Common myeloid progenitor, CD34-positive (primary cell): ENCODE data around the gene SIRPA.

Source experiments
- CTCF ChIA-PET: fragments of 350-600 bp; sonication (Branson Sonifier 250); formaldehyde crosslinking; loops from one replicate; lab custom pipeline; 2021; ENCODE audit warnings: antibody characterized with exemption; lab: Charles Lee
- POLR2A ChIA-PET: fragments of 350-600 bp; sonication (Branson Sonifier 250); formaldehyde crosslinking; loops from one replicate; lab custom pipeline; 2021; ENCODE audit warnings: antibody characterized with exemption; lab: Charles Lee
- DNase-seq, 3 donors: peaks; one replicate each; pipeline versions ENCODE4 v3.0.0 to v3.0.0-alpha.2; 2013
- H3K27ac ChIP-seq, 2 experiments: 1 replicate in 1 of 2; 2 replicates in 1 of 2; pipeline ENCODE4 v1.7.0; 2013; ENCODE audit warnings: inconsistent platforms in 2 of 2, low read length in 2 of 2, mild to moderate bottlenecking in 2 of 2, low read depth in 1 of 2, moderate library complexity in 1 of 2; ENCODE audit not compliant: severe bottlenecking in 2 of 2, insufficient read depth in 1 of 2, poor library complexity in 1 of 2
- H3K27me3 ChIP-seq, 5 experiments: replicated peaks in 2 of 5; 1 replicate in 3 of 5; 2 replicates in 2 of 5; pipeline versions ENCODE4 v1.6.1 to v1.7.0; 2013; ENCODE audit warnings: low read length in 4 of 5, mild to moderate bottlenecking in 2 of 5, moderate library complexity in 2 of 5, inconsistent platforms in 1 of 5; ENCODE audit not compliant: insufficient read depth in 5 of 5, control insufficient read depth in 4 of 5
- H3K36me3 ChIP-seq, 4 experiments: 1 replicate in 2 of 4; 2 replicates in 2 of 4; pipeline versions ENCODE4 v1.6.1 to v1.7.0; 2013; ENCODE audit warnings: low read length in 3 of 4, control low read depth in 1 of 4, mild to moderate bottlenecking in 1 of 4; ENCODE audit not compliant: control insufficient read depth in 4 of 4, insufficient read depth in 4 of 4
- H3K4me1 ChIP-seq, 4 experiments: 1 replicate in 3 of 4; 2 replicates in 1 of 4; pipeline versions ENCODE4 v1.6.1 to v1.7.1; 2013; ENCODE audit warnings: low read length in 3 of 4, mild to moderate bottlenecking in 3 of 4, control low read depth in 1 of 4, inconsistent platforms in 1 of 4, moderate library complexity in 1 of 4; ENCODE audit not compliant: control insufficient read depth in 4 of 4, insufficient read depth in 4 of 4; ENCODE audit errors: control extremely low read depth in 1 of 4
- H3K4me3 ChIP-seq, 7 experiments: 1 replicate in 4 of 7; 2 replicates in 3 of 7; pipeline versions ENCODE4 v1.5.1 to v1.7.0; 2013; ENCODE audit warnings: mild to moderate bottlenecking in 7 of 7, low read length in 6 of 7, moderate library complexity in 6 of 7, inconsistent platforms in 2 of 7, low read depth in 2 of 7, control low read depth in 1 of 7; ENCODE audit not compliant: insufficient read depth in 4 of 7, control insufficient read depth in 1 of 7; ENCODE audit errors: extremely low read depth in 1 of 7
- H3K9me3 ChIP-seq, 5 experiments: 1 replicate in 4 of 5; 2 replicates in 1 of 5; pipeline versions ENCODE4 v1.6.1 to v1.7.1; 2013; ENCODE audit warnings: low read length in 4 of 5, mild to moderate bottlenecking in 2 of 5, inconsistent platforms in 1 of 5, low read depth in 1 of 5, moderate library complexity in 1 of 5; ENCODE audit not compliant: control insufficient read depth in 4 of 5, insufficient read depth in 2 of 5; ENCODE audit errors: control extremely low read depth in 1 of 5
- WGBS: methylation state at CpG from one replicate; pipeline ENCODE4 v1.1.5; 2013; ENCODE audit not compliant: insufficient coverage; 5-methylcytosine and 5-hydroxymethylcytosine counted together

Gene SIRPA

GRCh38 chr20:1867495-1868260, 27.5 kb upstream of the SIRPA start:
- ChIA-PET POLR2A (interaction anchor here (0.8 kb wide), 1 partner anchor 311 kb away, joined by 3 read pairs; no protein-coding TSS in a partner anchor), CTCF (interaction anchor here (0.7 to 2.6 kb wide), 7 partner anchors 11 to 519 kb away, joined by 3 to 13 read pairs (median 3); no protein-coding TSS in a partner anchor)
- WGBS, result no CpG with 5 or more reads among the region's 3 CpGs

DNA sequence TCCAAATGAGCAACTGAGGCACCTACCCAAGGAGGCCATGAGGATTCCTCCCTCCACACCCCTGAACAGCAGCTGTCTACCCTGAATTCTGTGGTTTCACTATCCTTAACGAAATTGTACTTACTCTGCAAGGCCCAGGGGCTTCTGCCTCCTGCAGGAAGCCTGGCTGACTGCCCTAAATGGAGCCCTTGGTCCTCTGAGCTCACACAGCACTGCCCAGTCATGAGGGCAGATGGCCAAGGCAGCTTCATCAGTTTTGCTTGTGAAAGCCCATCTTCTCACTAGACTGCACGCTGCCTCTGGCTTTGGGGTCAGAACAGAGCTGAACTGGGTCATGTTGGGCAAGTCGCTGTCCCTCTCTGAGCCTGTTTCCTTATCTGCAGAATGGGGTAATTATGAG, 26.4 kb upstream of the SIRPA start:
- H3K36me3 ChIP-seq, result no peaks in the 10 kb centered on the region
- WGBS, result 81% methylated on average over 3 of the region's 3 CpGs
- H3K4me3 ChIP-seq, result no peak overlapping the region
- H3K9me3 ChIP-seq, result peaks cover 0 to 3% (median 0%) of the 10 kb centered on the region in 5 experiments
- H3K27me3 ChIP-seq, result peaks cover 0 to 3% (median 0%) of the 10 kb centered on the region in 5 experiments
- no peak for DNase-seq
- H3K27ac ChIP-seq, result no peak overlapping the region
- peaks cover 0 to 27% (median 18%) of the 10 kb centered on the region in 4 experiments for H3K4me1 ChIP-seq
- ChIA-PET POLR2A (no interaction called here), CTCF (interaction anchor here (2.6 kb wide), 1 partner anchor 67 kb away, joined by 13 read pairs; no protein-coding TSS in a partner anchor)

More at GRCh38 chr20:1867495-1868260, 27.5 kb upstream of the SIRPA start:
- no peak overlapping the region for H3K4me3 ChIP-seq
- DNase-seq, result peak in 2 of 3 donors; percentile 55 to 73
- H3K4me1 ChIP-seq, result peaks cover 0 to 27% (median 18%) of the 10 kb centered on the region in 4 experiments
- peaks cover 0 to 2% (median 0%) of the 10 kb centered on the region in 5 experiments for H3K27me3 ChIP-seq
- peaks cover 0 to under 1% (median 0%) of the 10 kb centered on the region in 5 experiments for H3K9me3 ChIP-seq
- H3K36me3 ChIP-seq, result no peaks in the 10 kb centered on the region
- no peak overlapping the region for H3K27ac ChIP-seq

DNA sequence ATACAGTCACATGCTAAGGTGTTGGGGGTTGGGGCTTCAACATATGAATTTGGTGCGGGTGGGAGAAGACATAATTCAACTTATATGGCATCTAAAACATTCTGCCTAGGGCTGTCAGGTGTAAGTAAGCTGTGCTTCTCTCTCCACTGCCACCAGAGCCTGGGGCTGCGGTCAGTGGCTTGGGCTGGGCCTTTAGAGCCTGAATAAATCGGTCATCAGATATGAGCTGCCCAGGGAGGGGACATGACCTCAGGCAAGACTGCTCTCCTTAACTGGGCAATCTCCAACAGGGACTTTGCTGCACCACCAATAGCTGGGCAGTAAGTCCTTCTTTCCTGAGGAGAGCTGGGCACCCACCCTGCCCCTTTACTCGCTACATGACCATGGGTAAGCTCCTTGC, 24.9 kb upstream of the SIRPA start:
- Histone ChIP-seq H3K27me3 (peaks cover 0 to 1% (median 0%) of the 10 kb centered on the region in 5 experiments), H3K9me3 (peaks cover 0 to 3% (median 0%) of the 10 kb centered on the region in 5 experiments), H3K4me1 (peaks cover 0 to 32% (median 18%) of the 10 kb centered on the region in 4 experiments), H3K27ac (no peak overlapping the region), H3K36me3 (no peaks in the 10 kb centered on the region), H3K4me3 (no peak overlapping the region)
- WGBS, result 100% methylated on average over 4 of the region's 4 CpGs
- DNase-seq, result no peak
- ChIA-PET CTCF (interaction anchor here (1.7 kb wide), 1 partner anchor 11 kb away, joined by 3 read pairs; no protein-coding TSS in a partner anchor), POLR2A (no interaction called here)

- no peak overlapping the region for H3K27ac ChIP-seq
- POLR2A ChIA-PET, result no interaction called here
- CTCF ChIA-PET, result interaction anchor here (1.1 to 1.7 kb wide), 2 partner anchors 12 to 16 kb away, joined by 3 read pairs; no protein-coding TSS in a partner anchor
- peaks cover 0 to 3% (median 0%) of the 10 kb centered on the region in 5 experiments for H3K9me3 ChIP-seq
- WGBS, result 32% methylated on average over 14 of the region's 17 CpGs
- no peaks in the 10 kb centered on the region for H3K36me3 ChIP-seq
- peaks cover 0 to 32% (median 18%) of the 10 kb centered on the region in 4 experiments for H3K4me1 ChIP-seq
- peaks cover 0 to 1% (median 0%) of the 10 kb centered on the region in 5 experiments for H3K27me3 ChIP-seq
- no peak overlapping the region for H3K4me3 ChIP-seq
- DNase-seq, result peak; percentile 48 to 85 (median 79)
Observed at GRCh38 chr20:1870792-1871550, 24.2 kb upstream of the SIRPA start.

DNA sequence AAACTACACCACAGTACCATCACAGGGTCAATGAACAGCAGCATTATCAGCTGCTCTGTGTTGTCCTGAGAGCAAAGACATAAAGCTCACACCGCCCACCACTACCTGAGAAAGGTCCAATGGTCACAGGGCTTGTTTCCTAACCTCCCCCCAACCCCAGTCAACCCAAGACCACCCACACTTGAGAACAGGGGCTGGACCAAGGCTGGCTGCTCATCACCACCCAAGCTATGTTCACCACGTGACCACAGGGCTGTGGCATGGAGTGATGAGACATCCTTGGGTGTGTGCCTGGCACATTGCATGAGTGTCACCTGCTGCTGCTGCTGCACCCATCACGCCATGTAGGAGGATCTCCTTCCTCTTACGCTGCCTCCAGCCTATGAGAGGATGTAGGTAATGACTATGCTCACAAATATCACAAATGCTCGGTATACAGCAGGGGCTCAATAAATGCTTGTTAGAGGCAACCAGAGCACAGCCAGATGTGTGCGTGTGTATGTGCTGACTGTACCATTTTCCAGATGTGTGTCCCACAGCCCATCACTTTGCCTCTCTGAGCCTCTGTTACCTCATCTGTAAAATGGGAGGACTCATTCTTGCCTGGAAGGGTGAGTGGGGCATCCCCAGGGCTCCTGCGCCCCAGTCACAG, 23.3 kb upstream of the SIRPA start:
- CTCF ChIA-PET, result interaction anchor here (0.6 to 1.7 kb wide), 3 partner anchors 13 to 25 kb away, joined by 3 read pairs; no protein-coding TSS in a partner anchor
- peak in 2 of 3 donors; percentile 41 to 59 for DNase-seq
- Histone ChIP-seq H3K4me3 (no peak overlapping the region), H3K4me1 (peaks cover 0 to 30% (median 17%) of the 10 kb centered on the region in 4 experiments), H3K36me3 (no peaks in the 10 kb centered on the region), H3K27me3 (peaks cover 0 to 1% (median 0%) of the 10 kb centered on the region in 5 experiments), H3K27ac (no peak overlapping the region), H3K9me3 (peaks cover 0 to 3% (median 0%) of the 10 kb centered on the region in 5 experiments)
- WGBS, result 95% methylated on average over 6 of the region's 7 CpGs
- POLR2A ChIA-PET, result no interaction called here

GRCh38 chr20:1872459-1873097, 22.6 kb upstream of the SIRPA start:
- DNase-seq, result peak in 2 of 3 donors; percentile 30 to 51
- WGBS, result 100% methylated on average over 1 of the region's 3 CpGs
- Histone ChIP-seq H3K27me3 (peaks cover 0 to 1% (median 0%) of the 10 kb centered on the region in 5 experiments), H3K36me3 (no peaks in the 10 kb centered on the region), H3K27ac (no peak overlapping the region), H3K4me3 (no peak overlapping the region), H3K4me1 (peaks cover 0 to 23% (median 13%) of the 10 kb centered on the region in 4 experiments), H3K9me3 (peaks cover 0 to 3% (median 0%) of the 10 kb centered on the region in 5 experiments)
- ChIA-PET CTCF (interaction anchor here (0.6 to 1.1 kb wide), 2 partner anchors 18 to 25 kb away, joined by 3 read pairs; no protein-coding TSS in a partner anchor), POLR2A (no interaction called here)
